Right lobe of liver (tissue), 4 donors: ENCODE data around the gene ZDHHC7.

Experiments used
- CTCF ChIP-seq, 4 donors: fragments of 200-600 bp in 3 of 4; fragments of 450-650 bp in 1 of 4; IDR thresholded peaks; one replicate each; pipeline versions ENCODE4 v1.5.1 to v1.8.0; 2016 to 2022; ENCODE audit warnings: antibody characterized with exemption in 4 of 4, mild to moderate bottlenecking in 2 of 4
- POLR2A ChIP-seq: fragments of 450-650 bp; IDR thresholded peaks from one replicate; pipeline ENCODE4 v1.6.1; 2017; ENCODE audit warnings: antibody characterized with exemption, mild to moderate bottlenecking
- donor health status: DM: no; HTN: no; CAD: no.
- donor health status: DM: no; HTN: no; CAD: no.
- donor health status: DM: no; HTN: yes; CAD: no.

GRCh38 chr16:85037050-85037410 lies 25.7 kb upstream of the ZDHHC7 start:
- no peak for TF ChIP-seq CTCF (IDR thresholded peaks at IDR 0.05)
- no peak for TF ChIP-seq POLR2A
